Activated naive CD8-positive, alpha-beta T cell (primary cell): Measurements from ENCODE around the gene ACVR1B.

Experiments
- H3K27ac Mint-ChIP-seq: one replicate; pipeline ENCODE4 v1.8.0; 2021; ENCODE audit warnings: mixed read lengths
- H3K27me3 Mint-ChIP-seq: one replicate; pipeline ENCODE4 v1.8.0; 2021; ENCODE audit warnings: mixed read lengths
- H3K36me3 Mint-ChIP-seq: one replicate; pipeline ENCODE4 v1.8.0; 2021; ENCODE audit warnings: mixed read lengths
- H3K4me1 Mint-ChIP-seq: one replicate; pipeline ENCODE4 v1.8.0; 2021; ENCODE audit warnings: low read depth, mixed read lengths
- H3K4me3 Mint-ChIP-seq: one replicate; pipeline ENCODE4 v1.8.0; 2021; ENCODE audit warnings: mild to moderate bottlenecking, mixed read lengths
- H3K9me3 Mint-ChIP-seq: one replicate; pipeline ENCODE4 v1.8.0; 2021; ENCODE audit warnings: low read depth, mixed read lengths

Gene ACVR1B

GRCh38 chr12:51913071-51914033, 38.1 kb upstream of the ACVR1B start:
- Mint-ChIP-seq H3K4me3 (no peak overlapping the region), H3K36me3 (no peaks in the 10 kb centered on the region), H3K9me3 (no peaks in the 10 kb centered on the region), H3K27me3 (peaks cover 6% of the 10 kb centered on the region), H3K27ac (no peak overlapping the region), H3K4me1 (no peaks in the 10 kb centered on the region)

- Mint-ChIP-seq H3K27ac (no peak overlapping the region), H3K27me3 (no peaks in the 10 kb centered on the region), H3K4me1 (no peaks in the 10 kb centered on the region), H3K9me3 (no peaks in the 10 kb centered on the region), H3K4me3 (no peak overlapping the region), H3K36me3 (no peaks in the 10 kb centered on the region)
Measured at GRCh38 chr12:51914034-51914923, 37.2 kb upstream of the ACVR1B start.

GRCh38 chr12:51915003-51915625, 36.4 kb upstream of the ACVR1B start:
- Mint-ChIP-seq H3K27me3 (no peaks in the 10 kb centered on the region), H3K9me3 (no peaks in the 10 kb centered on the region), H3K36me3 (no peaks in the 10 kb centered on the region), H3K4me3 (no peak overlapping the region), H3K27ac (no peak overlapping the region), H3K4me1 (no peaks in the 10 kb centered on the region)

- Mint-ChIP-seq H3K9me3 (no peaks in the 10 kb centered on the region), H3K27me3 (no peaks in the 10 kb centered on the region), H3K4me1 (no peaks in the 10 kb centered on the region), H3K36me3 (no peaks in the 10 kb centered on the region), H3K4me3 (no peak overlapping the region), H3K27ac (no peak overlapping the region)
Measured at GRCh38 chr12:51915951-51916350, 35.5 kb upstream of the ACVR1B start.

- Mint-ChIP-seq H3K4me3 (no peak overlapping the region), H3K27ac (no peak overlapping the region), H3K27me3 (no peaks in the 10 kb centered on the region)
Measured at GRCh38 chr12:51917041-51917590, 34.4 kb upstream of the ACVR1B start.

GRCh38 chr12:51917746-51918453, 33.6 kb upstream of the ACVR1B start:
- no peaks in the 10 kb centered on the region for H3K36me3 Mint-ChIP-seq
- no peak overlapping the region for H3K27ac Mint-ChIP-seq
- H3K27me3 Mint-ChIP-seq: no peaks in the 10 kb centered on the region

More at GRCh38 chr12:51917041-51917590, 34.4 kb upstream of the ACVR1B start:
- no peaks in the 10 kb centered on the region for H3K9me3 Mint-ChIP-seq
- H3K4me1 Mint-ChIP-seq: no peaks in the 10 kb centered on the region
- no peaks in the 10 kb centered on the region for H3K36me3 Mint-ChIP-seq

GRCh38 chr12:51920046-51920445, 31.5 kb upstream of the ACVR1B start:
- H3K9me3 Mint-ChIP-seq: no peaks in the 10 kb centered on the region
- H3K4me3 Mint-ChIP-seq: no peak overlapping the region
- no peaks in the 10 kb centered on the region for H3K27me3 Mint-ChIP-seq
- no peak overlapping the region for H3K27ac Mint-ChIP-seq
- H3K4me1 Mint-ChIP-seq: peaks cover 3% of the 10 kb centered on the region
- no peaks in the 10 kb centered on the region for H3K36me3 Mint-ChIP-seq

More at GRCh38 chr12:51917746-51918453, 33.6 kb upstream of the ACVR1B start:
- H3K4me1 Mint-ChIP-seq: no peaks in the 10 kb centered on the region
- no peak overlapping the region for H3K4me3 Mint-ChIP-seq
- H3K9me3 Mint-ChIP-seq: no peaks in the 10 kb centered on the region

GRCh38 chr12:51921017-51921725, 30.3 kb upstream of the ACVR1B start:
- H3K4me1 Mint-ChIP-seq: peaks cover 6% of the 10 kb centered on the region
- H3K4me3 Mint-ChIP-seq: no peak overlapping the region
- H3K9me3 Mint-ChIP-seq: no peaks in the 10 kb centered on the region
- no peak overlapping the region for H3K27ac Mint-ChIP-seq
- H3K36me3 Mint-ChIP-seq: no peaks in the 10 kb centered on the region
- H3K27me3 Mint-ChIP-seq: no peaks in the 10 kb centered on the region

- no peaks in the 10 kb centered on the region for H3K27me3 Mint-ChIP-seq
- H3K4me1 Mint-ChIP-seq: peaks cover 6% of the 10 kb centered on the region
- H3K9me3 Mint-ChIP-seq: no peaks in the 10 kb centered on the region
- H3K27ac Mint-ChIP-seq: no peak overlapping the region
- H3K4me3 Mint-ChIP-seq: no peak overlapping the region
- no peaks in the 10 kb centered on the region for H3K36me3 Mint-ChIP-seq
Measured at GRCh38 chr12:51922146-51922545, 29.4 kb upstream of the ACVR1B start.

GRCh38 chr12:51922762-51923505, 28.6 kb upstream of the ACVR1B start:
- no peak overlapping the region for H3K4me3 Mint-ChIP-seq

GRCh38 chr12:51923506-51924365, 27.8 kb upstream of the ACVR1B start:
- Mint-ChIP-seq H3K27me3 (no peaks in the 10 kb centered on the region), H3K4me1 (peaks cover 6% of the 10 kb centered on the region), H3K27ac (no peak overlapping the region), H3K9me3 (no peaks in the 10 kb centered on the region), H3K4me3 (no peak overlapping the region), H3K36me3 (no peaks in the 10 kb centered on the region)

More at GRCh38 chr12:51922762-51923505, 28.6 kb upstream of the ACVR1B start:
- H3K36me3 Mint-ChIP-seq: no peaks in the 10 kb centered on the region
- H3K9me3 Mint-ChIP-seq: no peaks in the 10 kb centered on the region
- peaks cover 6% of the 10 kb centered on the region for H3K4me1 Mint-ChIP-seq
- H3K27me3 Mint-ChIP-seq: no peaks in the 10 kb centered on the region
- no peak overlapping the region for H3K27ac Mint-ChIP-seq

- Mint-ChIP-seq H3K4me3 (no peak overlapping the region), H3K36me3 (no peaks in the 10 kb centered on the region), H3K4me1 (peaks cover 6% of the 10 kb centered on the region), H3K27ac (no peak overlapping the region), H3K27me3 (no peaks in the 10 kb centered on the region), H3K9me3 (no peaks in the 10 kb centered on the region)
Measured at GRCh38 chr12:51924551-51925319, 26.8 kb upstream of the ACVR1B start.
